Right atrium auricular region (tissue), 2 donors: ENCODE results near the gene KLK12. TPM values are rescaled to one million over a fixed set of nuclear protein-coding genes. Genes with fewer than 3 reads are reported as not detected.

Experiments used
- DNase-seq: peaks from one replicate; pipeline ENCODE4 v3.0.0-alpha.2; 2019; ENCODE audit warnings: low spot score
- H3K27ac ChIP-seq, 2 donors: fragments of 200-600 bp; sonication (generic); 1 replicate in 1 of 2; 2 replicates in 1 of 2; pipeline ENCODE4 v1.5.1; 2016 to 2019
- H3K27me3 ChIP-seq, 2 donors: fragments of 200-600 bp; sonication (generic); one replicate each; pipeline versions ENCODE4 v1.5.1 to v1.6.0; 2017 to 2019
- H3K36me3 ChIP-seq: fragments of 200-600 bp; sonication (generic); one replicate; pipeline ENCODE4 v1.5.1; 2016
- H3K4me1 ChIP-seq, 2 donors: fragments of 200-600 bp; sonication (generic); one replicate each; pipeline versions ENCODE4 v1.5.1 to v1.6.0; 2017 to 2019
- H3K4me3 ChIP-seq, 2 donors: fragments of 200-600 bp; sonication (generic); 1 replicate in 1 of 2; 2 replicates in 1 of 2; pipeline ENCODE4 v1.5.1; 2017 to 2019; ENCODE audit warnings: mild to moderate bottlenecking in 1 of 2, moderate library complexity in 1 of 2
- H3K9me3 ChIP-seq, 2 donors: fragments of 200-600 bp; sonication (generic); one replicate each; pipeline ENCODE4 v1.5.1; 2019
- CTCF ChIP-seq, 2 donors: fragments of 200-600 bp; sonication (generic); IDR thresholded peaks; one replicate each; pipeline ENCODE4 v1.5.1; 2019; ENCODE audit warnings: antibody characterized with exemption in 2 of 2
- total RNA-seq, 2 donors: library from RNA; depleted of rRNA; stranded (reverse); fragments of >200 nt; gene quantifications; one replicate each; pipeline ENCODE4 v1.1.0, GENCODE V29; 2016

KLK12 gene
- total RNA-seq, 2 donors from 2014 or later: not detected

DNA sequence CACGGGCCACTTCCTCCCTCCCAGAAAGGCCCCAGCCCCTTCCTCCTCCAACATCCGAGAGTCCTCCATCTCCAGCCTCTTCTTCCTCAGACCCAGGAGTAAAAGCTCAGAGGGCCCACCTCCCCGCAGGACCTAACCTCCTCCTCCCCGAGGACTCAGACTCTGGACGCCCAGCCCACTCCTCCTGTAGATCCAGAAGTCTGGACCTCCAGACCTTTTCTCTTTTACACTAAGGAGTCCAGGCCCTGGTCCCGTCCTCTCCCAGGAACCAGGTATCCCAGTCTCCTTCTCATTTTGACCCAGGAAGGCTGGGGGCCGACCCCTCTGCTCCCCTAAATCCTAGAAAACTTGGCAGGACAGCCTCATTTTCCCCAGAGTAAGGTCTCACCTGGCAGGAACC lies 31.5 kb downstream of the KLK12 start:
- no peak overlapping the region for H3K27ac ChIP-seq
- no peak for DNase-seq
- TF ChIP-seq CTCF (IDR thresholded peaks at IDR 0.05): no peak
- no peaks in the 10 kb centered on the region for H3K9me3 ChIP-seq
- H3K4me3 ChIP-seq: no peak overlapping the region
- no peaks in the 10 kb centered on the region for H3K36me3 ChIP-seq
- peaks cover 0 to 11% of the 10 kb centered on the region in 2 donors for H3K27me3 ChIP-seq
- no peaks in the 10 kb centered on the region for H3K4me1 ChIP-seq

DNA sequence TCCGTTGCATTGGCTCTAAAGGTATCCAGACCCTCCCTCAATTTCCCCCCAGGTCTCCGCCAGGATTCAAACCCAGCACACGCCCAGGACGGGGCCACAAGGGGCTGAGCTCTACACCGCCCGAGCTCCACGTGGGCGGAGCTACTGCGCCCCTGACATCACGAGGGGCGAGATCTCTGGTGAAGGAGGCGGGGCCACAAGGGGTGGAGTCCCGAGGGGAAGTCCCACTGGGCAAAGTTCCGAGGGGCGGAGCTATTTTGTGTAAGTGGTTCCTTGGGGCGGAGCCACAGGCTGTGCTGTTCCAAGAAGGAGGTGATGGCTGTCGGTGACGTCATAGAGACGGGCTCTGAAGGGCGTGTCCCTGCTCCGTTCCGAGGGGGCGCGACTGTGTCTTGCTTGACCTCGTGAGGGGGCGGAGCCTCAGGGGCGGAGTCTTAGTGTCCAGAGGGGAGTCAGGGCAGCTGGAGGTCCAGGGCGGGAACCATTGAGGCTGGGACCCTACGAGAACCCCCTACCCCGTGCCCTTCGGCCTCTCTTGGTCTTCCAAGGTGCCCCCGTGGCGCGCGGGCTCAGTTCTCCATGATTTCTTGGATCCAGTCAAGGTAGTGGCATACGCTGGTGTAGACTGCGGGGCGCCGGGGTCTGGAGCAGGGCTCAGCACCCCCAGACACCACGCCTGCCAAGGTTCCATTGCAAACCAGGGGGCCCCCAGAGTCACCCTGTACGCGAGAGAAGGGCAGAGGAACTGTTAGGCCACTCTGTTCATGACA lies 32.1 kb downstream of the KLK12 start:
- Histone ChIP-seq H3K4me3 (no peak overlapping the region), H3K27me3 (peaks cover 0 to 11% of the 10 kb centered on the region in 2 donors), H3K27ac (no peak overlapping the region), H3K36me3 (no peaks in the 10 kb centered on the region), H3K9me3 (no peaks in the 10 kb centered on the region), H3K4me1 (no peaks in the 10 kb centered on the region)
- no peak for TF ChIP-seq CTCF (IDR thresholded peaks at IDR 0.05)
- DNase-seq: no peak

DNA sequence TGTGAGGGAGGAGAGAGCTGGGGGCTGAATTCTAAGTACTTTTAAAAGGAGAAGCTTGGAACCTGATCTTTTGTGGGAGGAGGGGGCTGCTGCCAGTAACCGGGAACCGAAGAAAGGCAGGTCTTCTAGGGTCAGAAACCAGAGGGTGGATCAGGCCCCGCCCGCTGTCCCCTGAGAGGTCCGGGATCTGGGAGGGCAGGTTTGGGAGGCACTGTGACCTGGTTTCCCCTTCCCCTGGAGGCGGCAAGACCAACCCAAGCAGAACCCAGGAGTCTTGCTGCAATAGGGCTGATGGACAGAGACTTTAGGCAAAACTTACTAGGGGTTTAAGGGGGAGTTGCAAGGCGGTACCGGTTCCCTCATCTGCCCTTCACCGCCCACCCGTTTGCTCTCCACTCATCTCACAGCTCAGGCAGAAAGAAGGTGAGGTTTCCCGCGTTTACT lies 32.7 kb downstream of the KLK12 start:
- Histone ChIP-seq H3K4me1 (no peaks in the 10 kb centered on the region), H3K9me3 (no peaks in the 10 kb centered on the region), H3K36me3 (no peaks in the 10 kb centered on the region), H3K27ac (no peak overlapping the region), H3K27me3 (peaks cover 0 to 11% of the 10 kb centered on the region in 2 donors), H3K4me3 (no peak overlapping the region)
- TF ChIP-seq CTCF (IDR thresholded peaks at IDR 0.05): no peak
- no peak for DNase-seq

- no peak for TF ChIP-seq CTCF (IDR thresholded peaks at IDR 0.05)
- H3K4me3 ChIP-seq: no peak within 1 kb of the TSS
- no peaks in the 10 kb centered on the region for H3K9me3 ChIP-seq
- H3K27me3 ChIP-seq: peaks cover 0 to 11% of the 10 kb centered on the region in 2 donors
- no peak for DNase-seq
- no peaks in the 10 kb centered on the region for H3K36me3 ChIP-seq
- H3K4me1 ChIP-seq: no peaks in the 10 kb centered on the region
- no peak within 1 kb of the TSS for H3K27ac ChIP-seq
Observed at GRCh38 chr19:51001515-51001914, 33.3 kb downstream of the KLK12 start, which contains the start of gene KLK8. Gene KLK8, minus strand, starts transcription at chr19:51001604. Its CDS starts 437 bp downstream, at chr19:51001167.

DNA sequence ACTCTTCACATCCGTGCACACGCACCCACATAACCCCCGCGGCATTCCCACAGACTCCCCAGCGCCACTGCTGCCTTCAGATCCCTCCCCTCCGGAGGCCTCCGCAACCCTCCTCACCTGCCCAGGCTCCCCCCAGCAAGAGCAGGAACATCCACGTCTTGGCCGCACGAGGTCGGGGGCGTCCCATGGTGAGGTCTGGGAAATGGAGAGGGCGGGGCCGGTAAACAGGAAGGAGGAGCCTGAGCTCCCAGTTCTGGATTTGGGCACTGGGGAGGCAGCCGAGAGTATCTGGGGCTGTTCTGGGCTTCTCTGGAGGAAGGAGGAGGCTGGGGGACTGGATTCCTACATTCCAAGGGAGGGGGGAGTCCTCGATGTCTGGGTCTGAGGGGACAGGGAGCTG lies 33.8 kb downstream of the KLK12 start:
- H3K4me1 ChIP-seq: no peaks in the 10 kb centered on the region
- DNase-seq: no peak
- H3K9me3 ChIP-seq: no peaks in the 10 kb centered on the region
- no peak overlapping the region for H3K27ac ChIP-seq
- no peaks in the 10 kb centered on the region for H3K36me3 ChIP-seq
- no peak for TF ChIP-seq CTCF (IDR thresholded peaks at IDR 0.05)
- no peak overlapping the region for H3K4me3 ChIP-seq
- peaks cover 0 to 11% of the 10 kb centered on the region in 2 donors for H3K27me3 ChIP-seq
